Liver (tissue), 3 donors: Measurements from ENCODE around the gene GPR156.

Experiments
- RAD21 ChIP-seq, 2 donors: IDR thresholded peaks; 2 replicates each; pipeline ENCODE4 v1.6.1; 2016; ENCODE audit warnings: antibody characterized with exemption in 2 of 2, mild to moderate bottlenecking in 2 of 2
- TAF1 ChIP-seq: conservative IDR thresholded peaks from 2 replicates; pipeline ENCODE4 v1.6.1; 2016; ENCODE audit warnings: antibody characterized with exemption, mild to moderate bottlenecking
- YY1 ChIP-seq: IDR thresholded peaks from 2 replicates; pipeline ENCODE4 v1.6.1; 2016; ENCODE audit warnings: antibody characterized with exemption, mild to moderate bottlenecking
- TF ChIP-seq, protein P1 (sequence below): IDR thresholded peaks from 2 replicates; pipeline ENCODE4 v1.6.1; 2016; ENCODE audit warnings: antibody characterized with exemption
- TF ChIP-seq, protein P2 (sequence below): fragments of 150-350 bp; IDR thresholded peaks from 2 replicates; pipeline ENCODE4 v1.5.1; 2017; ENCODE audit warnings: improper control_type of control experiment, low read depth, low read length; ENCODE audit not compliant: missing input control
- TF ChIP-seq, protein P3 (sequence below): IDR thresholded peaks from 2 replicates; pipeline ENCODE4 v1.6.1; 2016; ENCODE audit warnings: antibody characterized with exemption, mild to moderate bottlenecking
- donor health status: healthy.
- donor health status: healthy.

DNA sequence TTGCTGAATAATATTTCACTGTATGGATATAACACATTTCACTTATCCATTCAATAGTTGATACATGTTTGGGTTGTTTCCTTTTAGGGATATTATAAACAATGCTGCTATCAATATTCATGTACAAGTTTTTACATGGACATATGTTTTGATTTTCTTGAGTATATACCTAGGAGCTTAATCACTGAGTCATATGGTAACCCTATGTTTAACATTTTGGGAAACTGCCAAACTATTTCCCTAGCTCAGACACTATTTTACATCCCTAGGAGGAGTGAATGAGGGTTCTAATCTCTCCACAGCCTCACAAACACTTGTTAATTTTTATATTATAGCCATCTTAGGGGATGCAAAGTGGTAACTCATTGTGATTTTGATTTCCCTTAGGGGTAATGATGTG lies 66.0 kb downstream of the GPR156 start:
- TF ChIP-seq, protein P1, sequence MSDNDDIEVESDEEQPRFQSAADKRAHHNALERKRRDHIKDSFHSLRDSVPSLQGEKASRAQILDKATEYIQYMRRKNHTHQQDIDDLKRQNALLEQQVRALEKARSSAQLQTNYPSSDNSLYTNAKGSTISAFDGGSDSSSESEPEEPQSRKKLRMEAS, result no peak
- TF ChIP-seq, protein P2, sequence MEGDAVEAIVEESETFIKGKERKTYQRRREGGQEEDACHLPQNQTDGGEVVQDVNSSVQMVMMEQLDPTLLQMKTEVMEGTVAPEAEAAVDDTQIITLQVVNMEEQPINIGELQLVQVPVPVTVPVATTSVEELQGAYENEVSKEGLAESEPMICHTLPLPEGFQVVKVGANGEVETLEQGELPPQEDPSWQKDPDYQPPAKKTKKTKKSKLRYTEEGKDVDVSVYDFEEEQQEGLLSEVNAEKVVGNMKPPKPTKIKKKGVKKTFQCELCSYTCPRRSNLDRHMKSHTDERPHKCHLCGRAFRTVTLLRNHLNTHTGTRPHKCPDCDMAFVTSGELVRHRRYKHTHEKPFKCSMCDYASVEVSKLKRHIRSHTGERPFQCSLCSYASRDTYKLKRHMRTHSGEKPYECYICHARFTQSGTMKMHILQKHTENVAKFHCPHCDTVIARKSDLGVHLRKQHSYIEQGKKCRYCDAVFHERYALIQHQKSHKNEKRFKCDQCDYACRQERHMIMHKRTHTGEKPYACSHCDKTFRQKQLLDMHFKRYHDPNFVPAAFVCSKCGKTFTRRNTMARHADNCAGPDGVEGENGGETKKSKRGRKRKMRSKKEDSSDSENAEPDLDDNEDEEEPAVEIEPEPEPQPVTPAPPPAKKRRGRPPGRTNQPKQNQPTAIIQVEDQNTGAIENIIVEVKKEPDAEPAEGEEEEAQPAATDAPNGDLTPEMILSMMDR, result no peak
- TF ChIP-seq RAD21 (IDR thresholded peaks at IDR 0.05) (no peak), TAF1 (no peak), YY1 (no peak)
- TF ChIP-seq, protein P3, sequence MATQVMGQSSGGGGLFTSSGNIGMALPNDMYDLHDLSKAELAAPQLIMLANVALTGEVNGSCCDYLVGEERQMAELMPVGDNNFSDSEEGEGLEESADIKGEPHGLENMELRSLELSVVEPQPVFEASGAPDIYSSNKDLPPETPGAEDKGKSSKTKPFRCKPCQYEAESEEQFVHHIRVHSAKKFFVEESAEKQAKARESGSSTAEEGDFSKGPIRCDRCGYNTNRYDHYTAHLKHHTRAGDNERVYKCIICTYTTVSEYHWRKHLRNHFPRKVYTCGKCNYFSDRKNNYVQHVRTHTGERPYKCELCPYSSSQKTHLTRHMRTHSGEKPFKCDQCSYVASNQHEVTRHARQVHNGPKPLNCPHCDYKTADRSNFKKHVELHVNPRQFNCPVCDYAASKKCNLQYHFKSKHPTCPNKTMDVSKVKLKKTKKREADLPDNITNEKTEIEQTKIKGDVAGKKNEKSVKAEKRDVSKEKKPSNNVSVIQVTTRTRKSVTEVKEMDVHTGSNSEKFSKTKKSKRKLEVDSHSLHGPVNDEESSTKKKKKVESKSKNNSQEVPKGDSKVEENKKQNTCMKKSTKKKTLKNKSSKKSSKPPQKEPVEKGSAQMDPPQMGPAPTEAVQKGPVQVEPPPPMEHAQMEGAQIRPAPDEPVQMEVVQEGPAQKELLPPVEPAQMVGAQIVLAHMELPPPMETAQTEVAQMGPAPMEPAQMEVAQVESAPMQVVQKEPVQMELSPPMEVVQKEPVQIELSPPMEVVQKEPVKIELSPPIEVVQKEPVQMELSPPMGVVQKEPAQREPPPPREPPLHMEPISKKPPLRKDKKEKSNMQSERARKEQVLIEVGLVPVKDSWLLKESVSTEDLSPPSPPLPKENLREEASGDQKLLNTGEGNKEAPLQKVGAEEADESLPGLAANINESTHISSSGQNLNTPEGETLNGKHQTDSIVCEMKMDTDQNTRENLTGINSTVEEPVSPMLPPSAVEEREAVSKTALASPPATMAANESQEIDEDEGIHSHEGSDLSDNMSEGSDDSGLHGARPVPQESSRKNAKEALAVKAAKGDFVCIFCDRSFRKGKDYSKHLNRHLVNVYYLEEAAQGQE, result no peak
